ENCODE measurements around the gene MKS1. TPM values are rescaled to one million over a fixed set of nuclear protein-coding genes. Genes with fewer than 3 reads are reported as not detected.
A peak's percentile ranks its signal among the peaks of the same experiment; 100 is the strongest.

MKS1 gene
- total RNA-seq, 4 donors from 2014 or later = 11.6 to 24.1 (median 15.2) TPM

GRCh38 chr17:58189436-58190146 lies 29.5 kb downstream of the MKS1 start:
- no peak overlapping the region for H3K27ac ChIP-seq
- peaks cover 0 to 3% of the 10 kb centered on the region in 2 donors for H3K4me1 ChIP-seq
- no peak overlapping the region for H3K4me3 ChIP-seq (replicated peaks in 1 of 3)
- intact Hi-C loops (cut with DNase I) = no loop called here
- WGBS, 2 donors = 44 to 46% methylated on average over 9 to 11 of the region's 11 CpGs
- no peak for TF ChIP-seq CTCF (IDR thresholded peaks at IDR 0.05)
- TF ChIP-seq POLR2A (IDR thresholded peaks at IDR 0.05) = no peak
- no peaks in the 10 kb centered on the region for H3K36me3 ChIP-seq
- no peaks in the 10 kb centered on the region for H3K9me3 ChIP-seq
- H3K27me3 ChIP-seq = no peaks in the 10 kb centered on the region
- peak; percentile 70 to 77 for DNase-seq

- intact Hi-C loops (cut with DNase I) = no loop called here
- no peaks in the 10 kb centered on the region for H3K27me3 ChIP-seq
These were observed 31.4 kb downstream of the MKS1 start for GRCh38 chr17:58187675-58188074.

GRCh38 chr17:58187063-58187462 lies 32.0 kb downstream of the MKS1 start:
- TF ChIP-seq CTCF (IDR thresholded peaks at IDR 0.05) (no peak), POLR2A (IDR thresholded peaks at IDR 0.05) (no peak)
- Histone ChIP-seq H3K27me3 (no peaks in the 10 kb centered on the region), H3K36me3 (no peaks in the 10 kb centered on the region), H3K4me3 (replicated peaks in 1 of 3) (no peak overlapping the region), H3K27ac (no peak overlapping the region), H3K9me3 (no peaks in the 10 kb centered on the region), H3K4me1 (peaks cover 0 to 3% of the 10 kb centered on the region in 2 donors)
- WGBS, 2 donors = 84 to 89% methylated on average over 6 of the region's 6 CpGs
- intact Hi-C loops (cut with DNase I) = no loop called here
- DNase-seq = no peak

More at GRCh38 chr17:58187675-58188074, 31.4 kb downstream of the MKS1 start:
- TF ChIP-seq POLR2A (IDR thresholded peaks at IDR 0.05) (no peak), CTCF (IDR thresholded peaks at IDR 0.05) (no peak)
- Histone ChIP-seq H3K9me3 (no peaks in the 10 kb centered on the region), H3K27ac (no peak overlapping the region), H3K4me3 (replicated peaks in 1 of 3) (no peak overlapping the region), H3K36me3 (no peaks in the 10 kb centered on the region), H3K4me1 (peaks cover 0 to 3% of the 10 kb centered on the region in 2 donors)
- 44 to 51% methylated on average over 7 of the region's 7 CpGs for WGBS, 2 donors
- DNase-seq = no peak

GRCh38 chr17:58186591-58186990 lies 32.5 kb downstream of the MKS1 start:
- WGBS, 2 donors = 88 to 93% methylated on average over 3 of the region's 4 CpGs
- DNase-seq = no peak
- H3K27ac ChIP-seq = no peak overlapping the region
- no peaks in the 10 kb centered on the region for H3K9me3 ChIP-seq
- intact Hi-C loops (cut with DNase I) = no loop called here
- TF ChIP-seq POLR2A (IDR thresholded peaks at IDR 0.05) = no peak
- no peak for TF ChIP-seq CTCF (IDR thresholded peaks at IDR 0.05)
- H3K4me3 ChIP-seq (replicated peaks in 1 of 3) = no peak overlapping the region
- no peaks in the 10 kb centered on the region for H3K36me3 ChIP-seq
- no peaks in the 10 kb centered on the region for H3K27me3 ChIP-seq
- peaks cover 0 to 3% of the 10 kb centered on the region in 2 donors for H3K4me1 ChIP-seq

GRCh38 chr17:58184986-58185761 lies 33.9 kb downstream of the MKS1 start:
- Histone ChIP-seq H3K27ac (no peak overlapping the region), H3K27me3 (no peaks in the 10 kb centered on the region), H3K4me1 (peaks cover 0 to 3% of the 10 kb centered on the region in 2 donors), H3K9me3 (no peaks in the 10 kb centered on the region), H3K36me3 (no peaks in the 10 kb centered on the region), H3K4me3 (replicated peaks in 1 of 3) (no peak overlapping the region)
- intact Hi-C loops (cut with DNase I) = no loop called here
- DNase-seq = no peak
- TF ChIP-seq CTCF (IDR thresholded peaks at IDR 0.05) = no peak
- no peak for TF ChIP-seq POLR2A (IDR thresholded peaks at IDR 0.05)
- WGBS, 2 donors = 78 to 83% methylated on average over 6 to 7 of the region's 8 CpGs
